ENCODE results near the gene TSPAN1.

Gene TSPAN1

GRCh38 chr1:46188295-46189030, 13.6 kb downstream of the TSPAN1 start:
- no peak for DNase-seq

GRCh38 chr1:46190539-46190938, 15.7 kb downstream of the TSPAN1 start:
- no peak for DNase-seq

- DNase-seq, result no peak
Observed at GRCh38 chr1:46191033-46191701, 16.3 kb downstream of the TSPAN1 start.

- DNase-seq, result no peak
Observed at GRCh38 chr1:46192171-46192570, 17.3 kb downstream of the TSPAN1 start.

GRCh38 chr1:46193285-46193684, 18.4 kb downstream of the TSPAN1 start:
- DNase-seq, result no peak

- DNase-seq, result peak; percentile 14
Observed at GRCh38 chr1:46193984-46194570, 19.2 kb downstream of the TSPAN1 start.

GRCh38 chr1:46194641-46195193, 19.8 kb downstream of the TSPAN1 start:
- no peak for DNase-seq

- DNase-seq, result no peak
Observed at GRCh38 chr1:46196609-46197008, 21.7 kb downstream of the TSPAN1 start.

- DNase-seq, result no peak
Observed at GRCh38 chr1:46197560-46197963, 22.7 kb downstream of the TSPAN1 start.

GRCh38 chr1:46197964-46198811, 23.3 kb downstream of the TSPAN1 start, which contains the start of gene POMGNT1:
POMGNT1 (minus strand) TSS chr1:46198434; CDS start chr1:46197821, 613 bp downstream.
- DNase-seq, result peak; percentile 63

GRCh38 chr1:46199233-46199749, 24.4 kb downstream of the TSPAN1 start:
- DNase-seq, result no peak

- DNase-seq, result no peak
Observed at GRCh38 chr1:46203738-46204405, 29.0 kb downstream of the TSPAN1 start.

GRCh38 chr1:46204406-46204742, 29.5 kb downstream of the TSPAN1 start:
- DNase-seq, result no peak

GRCh38 chr1:46205141-46205540, 30.3 kb downstream of the TSPAN1 start:
- no peak for DNase-seq

- no peak for DNase-seq
Observed at GRCh38 chr1:46205791-46206190, 30.9 kb downstream of the TSPAN1 start.

- no peak for DNase-seq
Observed at GRCh38 chr1:46206399-46206798, 31.5 kb downstream of the TSPAN1 start.

GRCh38 chr1:46210561-46210960, 35.7 kb downstream of the TSPAN1 start:
- DNase-seq, result no peak

GRCh38 chr1:46211051-46211450, 36.2 kb downstream of the TSPAN1 start:
- no peak for DNase-seq

- no peak for DNase-seq
Observed at GRCh38 chr1:46215504-46215903, 40.6 kb downstream of the TSPAN1 start.

GRCh38 chr1:46218443-46218842, 43.6 kb downstream of the TSPAN1 start:
- no peak for DNase-seq

GRCh38 chr1:46219551-46220520, 44.9 kb downstream of the TSPAN1 start:
- DNase-seq, result peak; percentile 10

Measured in fibroblast of skin of right quadriceps (primary cell).